Transverse colon (tissue), 4 donors: Measurements from ENCODE around the gene PPM1H. TPM values are rescaled to one million over a fixed set of nuclear protein-coding genes. Genes with fewer than 3 reads are reported as not detected.

Experiments
- DNase-seq: peaks from one replicate; pipeline ENCODE4 v3.0.0-alpha.2; 2019
- H3K27ac ChIP-seq, 4 donors: fragments of 200-600 bp; sonication (generic); 2 replicates each; pipeline ENCODE4 v1.5.1; 2016 to 2018; ENCODE audit warnings: inconsistent platforms in 4 of 4
- H3K27me3 ChIP-seq: fragments of 200-600 bp; sonication (generic); 2 replicates; pipeline ENCODE4 v1.5.1; 2017; ENCODE audit warnings: inconsistent platforms
- H3K36me3 ChIP-seq, 4 donors: fragments of 200-600 bp; sonication (generic); 2 replicates each; pipeline ENCODE4 v1.5.1; 2017 to 2019; ENCODE audit warnings: inconsistent platforms in 4 of 4
- H3K4me1 ChIP-seq, 4 donors: fragments of 200-600 bp; sonication (generic); 2 replicates each; pipeline ENCODE4 v1.5.1; 2017 to 2020; ENCODE audit warnings: inconsistent platforms in 4 of 4
- H3K4me3 ChIP-seq, 4 donors: fragments of 200-600 bp; sonication (generic); 1 replicate in 1 of 4; 2 replicates in 3 of 4; pipeline versions ENCODE4 v1.5.1 to v1.6.1; 2017 to 2019; ENCODE audit warnings: inconsistent platforms in 4 of 4
- H3K9me3 ChIP-seq, 2 donors: fragments of 200-600 bp; sonication (generic); 2 replicates each; pipeline ENCODE4 v1.5.1; 2017 to 2019; ENCODE audit warnings: inconsistent platforms in 2 of 2
- CTCF ChIP-seq, 5 experiments: fragments of 200-600 bp in 3 of 5; fragments of 450-650 bp in 2 of 5; sonication (generic) in 3 of 5; IDR thresholded peaks; 1 replicate in 2 of 5; 2 replicates in 3 of 5; pipeline ENCODE4 v1.5.1; 2016 to 2017; ENCODE audit warnings: antibody characterized with exemption in 5 of 5, inconsistent platforms in 3 of 5, mild to moderate bottlenecking in 2 of 5, moderate library complexity in 1 of 5
- EP300 ChIP-seq: sonication (generic); formaldehyde crosslinking; IDR thresholded peaks from one replicate; pipeline ENCODE4 v1.6.1; 2017; ENCODE audit warnings: antibody characterized with exemption, low read depth
- POLR2A ChIP-seq: fragments of 450-650 bp; IDR thresholded peaks from one replicate; pipeline ENCODE4 v1.6.1; 2016; ENCODE audit warnings: antibody characterized with exemption, mild to moderate bottlenecking, moderate library complexity
- POLR2AphosphoS5 ChIP-seq, 3 donors: sonication (generic); formaldehyde crosslinking; IDR thresholded peaks; one replicate each; pipeline ENCODE4 v1.6.1; 2016; ENCODE audit warnings: antibody characterized with exemption in 3 of 3
- WGBS, 2 donors: methylation state at CpG; one replicate each; pipeline ENCODE4 v1.1.5; 2018; ENCODE audit warnings: low coverage in 1 of 2; 5-methylcytosine and 5-hydroxymethylcytosine counted together
- in situ Hi-C, 4 donors: fragments of 200-750 bp; cut with MboI; loops; one replicate each; pipeline versions ENCODE4 v1.15.0 to v1.15.1; 2017; ENCODE audit warnings: low sequenced_read_pairs in 3 of 4, low pct_ligation_motif_present in 1 of 4, low pct_unique_long_range_greater_than_20kb in 1 of 4
- intact Hi-C: fragments of 100-400 bp; cut with DNase I; formaldehyde crosslinking; loops from one replicate; pipeline ENCODE4 v1.15.1; 2023; ENCODE audit warnings: low total_unique reads
- total RNA-seq, 4 donors: library from RNA; depleted of rRNA; stranded (reverse); fragments of >200 nt; gene quantifications; one replicate each; pipeline ENCODE4 v1.1.0, GENCODE V29; 2016

The PPM1H gene
- total RNA-seq, 4 donors from 2014 or later, result 0.37 to 3.2 (median 2.8) TPM

- TF ChIP-seq POLR2A (no peak), CTCF (IDR thresholded peaks at IDR 0.05) (no peak), POLR2AphosphoS5 (IDR thresholded peaks at IDR 0.05) (no peak), EP300 (no peak)
- Histone ChIP-seq H3K27ac (no peak overlapping the region), H3K36me3 (no peaks in the 10 kb centered on the region), H3K4me3 (no peak overlapping the region), H3K4me1 (peaks cover 0 to 16% (median 3%) of the 10 kb centered on the region in 4 donors), H3K9me3 (no peaks in the 10 kb centered on the region), H3K27me3 (no peaks in the 10 kb centered on the region)
- in situ Hi-C loops (no loop called here), intact Hi-C loops (no loop called here)
- no peak for DNase-seq
- WGBS, 2 donors, result 88 to 91% methylated on average over 5 of the region's 5 CpGs
These were observed 233.5 kb downstream of the PPM1H start for GRCh38 chr12:62701492-62701891.

GRCh38 chr12:62700091-62700880, 234.7 kb downstream of the PPM1H start:
- DNase-seq, result no peak
- intact Hi-C loops, result no loop called here

GRCh38 chr12:62698701-62699101, 236.2 kb downstream of the PPM1H start:
- peaks cover 0 to 14% (median 3%) of the 10 kb centered on the region in 4 donors for H3K4me1 ChIP-seq
- no peak overlapping the region for H3K27ac ChIP-seq
- no peak for TF ChIP-seq CTCF (IDR thresholded peaks at IDR 0.05)
- no peak for TF ChIP-seq POLR2AphosphoS5 (IDR thresholded peaks at IDR 0.05)
- TF ChIP-seq POLR2A, result no peak
- TF ChIP-seq EP300, result no peak
- H3K36me3 ChIP-seq, result no peaks in the 10 kb centered on the region
- intact Hi-C loops (no loop called here), in situ Hi-C loops (no loop called here)
- no peak overlapping the region for H3K4me3 ChIP-seq
- H3K9me3 ChIP-seq, result no peaks in the 10 kb centered on the region
- DNase-seq, result no peak
- no peaks in the 10 kb centered on the region for H3K27me3 ChIP-seq

More at GRCh38 chr12:62700091-62700880, 234.7 kb downstream of the PPM1H start:
- 93 to 94% methylated on average over 4 to 5 of the region's 5 CpGs for WGBS, 2 donors
- Histone ChIP-seq H3K36me3 (no peaks in the 10 kb centered on the region), H3K4me1 (peaks cover 0 to 16% (median 3%) of the 10 kb centered on the region in 4 donors), H3K27ac (no peak overlapping the region), H3K27me3 (no peaks in the 10 kb centered on the region), H3K9me3 (no peaks in the 10 kb centered on the region), H3K4me3 (no peak overlapping the region)
- TF ChIP-seq CTCF (IDR thresholded peaks at IDR 0.05) (no peak), POLR2AphosphoS5 (IDR thresholded peaks at IDR 0.05) (no peak), EP300 (no peak), POLR2A (no peak)
- in situ Hi-C loops, result no loop called here

GRCh38 chr12:62697893-62698292, 237.1 kb downstream of the PPM1H start:
- in situ Hi-C loops (no loop called here), intact Hi-C loops (no loop called here)
- Histone ChIP-seq H3K36me3 (no peaks in the 10 kb centered on the region), H3K27ac (no peak overlapping the region), H3K9me3 (no peaks in the 10 kb centered on the region), H3K27me3 (no peaks in the 10 kb centered on the region), H3K4me1 (peaks cover 0 to 6% (median 2%) of the 10 kb centered on the region in 4 donors), H3K4me3 (no peak overlapping the region)
- 92% methylated on average over 1 of the region's 1 CpG; no CpG with 5 or more reads in 1 of the 2 donors for WGBS, 2 donors
- no peak for DNase-seq
- no peak for TF ChIP-seq POLR2A
- no peak for TF ChIP-seq EP300
- TF ChIP-seq CTCF (IDR thresholded peaks at IDR 0.05), result no peak
- no peak for TF ChIP-seq POLR2AphosphoS5 (IDR thresholded peaks at IDR 0.05)
